Endothelial cell (in vitro differentiated cells): ENCODE data around the gene ERCC5. TPM values are rescaled to one million over a fixed set of nuclear protein-coding genes. Genes with fewer than 3 reads are reported as not detected.

ENCODE experiments used
- DNase-seq: peaks from one replicate; pipeline ENCODE4 v3.0.0; 2021; ENCODE audit warnings: low spot score
- H3K27ac Mint-ChIP-seq: one replicate; pipeline ENCODE4 v1.8.0; 2021; ENCODE audit warnings: mixed read lengths, inconsistent platforms; ENCODE audit not compliant: unreplicated experiment
- H3K27me3 Mint-ChIP-seq: one replicate; pipeline ENCODE4 v1.8.0; 2021; ENCODE audit warnings: mild to moderate bottlenecking, moderate library complexity, mixed read lengths, inconsistent platforms; ENCODE audit not compliant: unreplicated experiment
- H3K36me3 Mint-ChIP-seq: one replicate; pipeline ENCODE4 v1.8.0; 2021; ENCODE audit warnings: mild to moderate bottlenecking, low read depth, mixed read lengths, inconsistent platforms; ENCODE audit not compliant: unreplicated experiment
- H3K4me1 Mint-ChIP-seq: one replicate; pipeline ENCODE4 v1.8.0; 2021; ENCODE audit warnings: mild to moderate bottlenecking, mixed read lengths, inconsistent platforms; ENCODE audit not compliant: unreplicated experiment
- H3K4me3 Mint-ChIP-seq: one replicate; pipeline ENCODE4 v1.8.0; 2021; ENCODE audit warnings: mild to moderate bottlenecking, mixed read lengths, inconsistent platforms; ENCODE audit not compliant: unreplicated experiment
- H3K9me3 Mint-ChIP-seq: one replicate; pipeline ENCODE4 v1.8.0; 2021; ENCODE audit warnings: mixed read lengths, inconsistent platforms; ENCODE audit not compliant: unreplicated experiment
- CTCF ChIP-seq: fragments of 200-600 bp; sonication (generic); IDR thresholded peaks from one replicate; pipeline ENCODE4 v1.5.0; 2021; ENCODE audit warnings: antibody characterized with exemption; ENCODE audit not compliant: unreplicated experiment
- total RNA-seq: library from RNA; stranded (reverse); fragmentation: NEBNext Ultra II Directional; extraction: Animal tissue kit (Norgen Biotek cat#: 25700); gene quantifications from one replicate; pipeline ENCODE4 v1.2.1, GENCODE V29; 2021; ENCODE audit not compliant: unreplicated experiment

ERCC5 gene
- total RNA-seq, 1 donor from 2014 or later, result 43.8 TPM

- Mint-ChIP-seq H3K27me3 (peaks cover 8% of the 10 kb centered on the region), H3K4me3 (no peak overlapping the region), H3K27ac (no peak overlapping the region), H3K36me3 (no peaks in the 10 kb centered on the region), H3K9me3 (no peaks in the 10 kb centered on the region), H3K4me1 (no peaks in the 10 kb centered on the region)
- TF ChIP-seq CTCF, result no peak
- no peak for DNase-seq
Measured at GRCh38 chr13:102805680-102806079, 40.2 kb upstream of the ERCC5 start.

GRCh38 chr13:102807699-102808098 lies 38.1 kb upstream of the ERCC5 start:
- no peak for TF ChIP-seq CTCF
- H3K27ac Mint-ChIP-seq, result no peak overlapping the region
- H3K4me1 Mint-ChIP-seq, result no peaks in the 10 kb centered on the region
- H3K9me3 Mint-ChIP-seq, result no peaks in the 10 kb centered on the region
- DNase-seq, result no peak
- no peak overlapping the region for H3K4me3 Mint-ChIP-seq
- peaks cover 9% of the 10 kb centered on the region for H3K36me3 Mint-ChIP-seq
- H3K27me3 Mint-ChIP-seq, result peaks cover 2% of the 10 kb centered on the region

- Mint-ChIP-seq H3K27ac (no peak overlapping the region), H3K9me3 (no peaks in the 10 kb centered on the region), H3K4me3 (no peak overlapping the region), H3K27me3 (peaks cover 1% of the 10 kb centered on the region), H3K4me1 (no peaks in the 10 kb centered on the region), H3K36me3 (peaks cover 9% of the 10 kb centered on the region)
- no peak for TF ChIP-seq CTCF
- no peak for DNase-seq
Measured at GRCh38 chr13:102812611-102813287, 33.1 kb upstream of the ERCC5 start.

- Mint-ChIP-seq H3K9me3 (no peaks in the 10 kb centered on the region), H3K4me1 (no peaks in the 10 kb centered on the region), H3K27me3 (peaks cover 1% of the 10 kb centered on the region), H3K4me3 (no peak overlapping the region), H3K36me3 (peaks cover 13% of the 10 kb centered on the region), H3K27ac (no peak overlapping the region)
- no peak for TF ChIP-seq CTCF
- DNase-seq, result no peak
Measured at GRCh38 chr13:102814025-102814607, 31.7 kb upstream of the ERCC5 start.

GRCh38 chr13:102814793-102815192 lies 31.0 kb upstream of the ERCC5 start:
- H3K4me1 Mint-ChIP-seq, result no peaks in the 10 kb centered on the region

More at GRCh38 chr13:102814793-102815192, 31.0 kb upstream of the ERCC5 start:
- no peak for TF ChIP-seq CTCF
- Mint-ChIP-seq H3K9me3 (no peaks in the 10 kb centered on the region), H3K27ac (no peak overlapping the region), H3K36me3 (peaks cover 18% of the 10 kb centered on the region), H3K27me3 (peaks cover 1% of the 10 kb centered on the region), H3K4me3 (no peak overlapping the region)
- DNase-seq, result no peak
